Thyroid gland (tissue), 4 donors: ENCODE data around the gene CPNE4.

Experiments used
- POLR2A ChIP-seq, 2 donors: fragments of 450-650 bp; IDR thresholded peaks; one replicate each; pipeline ENCODE4 v1.6.1; 2017; ENCODE audit warnings: antibody characterized with exemption in 2 of 2, mild to moderate bottlenecking in 2 of 2, moderate library complexity in 1 of 2
- TF ChIP-seq, protein P1 (sequence below), 6 experiments: fragments of 200-600 bp in 3 of 6; fragments of 450-650 bp in 3 of 6; sonication (generic) in 3 of 6; IDR thresholded peaks; one replicate each; pipeline ENCODE4 v1.5.1; 2016 to 2019; ENCODE audit warnings: antibody characterized with exemption in 6 of 6, mild to moderate bottlenecking in 2 of 6, inconsistent platforms in 1 of 6, moderate library complexity in 1 of 6

DNA sequence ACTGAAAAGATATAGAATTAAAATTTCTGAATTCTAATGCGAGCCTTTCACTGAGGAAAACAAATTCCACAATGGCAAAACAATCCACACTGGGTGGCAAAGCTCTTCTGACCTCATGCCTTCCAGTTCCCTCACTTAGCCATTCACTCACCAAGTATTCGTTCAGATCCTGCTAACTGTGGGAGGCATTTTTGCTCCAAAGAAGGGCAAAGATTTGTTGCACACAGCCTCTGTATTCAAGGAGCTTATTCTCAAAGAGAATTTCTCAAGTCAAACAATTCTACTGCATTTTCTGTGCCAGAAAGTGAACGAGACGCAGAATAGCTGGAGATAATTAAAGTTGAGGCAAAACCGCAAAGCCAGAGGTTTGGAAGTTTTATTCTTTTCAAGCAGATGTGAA is 77.3 kb downstream of the CPNE4 start:
- TF ChIP-seq, protein P1, sequence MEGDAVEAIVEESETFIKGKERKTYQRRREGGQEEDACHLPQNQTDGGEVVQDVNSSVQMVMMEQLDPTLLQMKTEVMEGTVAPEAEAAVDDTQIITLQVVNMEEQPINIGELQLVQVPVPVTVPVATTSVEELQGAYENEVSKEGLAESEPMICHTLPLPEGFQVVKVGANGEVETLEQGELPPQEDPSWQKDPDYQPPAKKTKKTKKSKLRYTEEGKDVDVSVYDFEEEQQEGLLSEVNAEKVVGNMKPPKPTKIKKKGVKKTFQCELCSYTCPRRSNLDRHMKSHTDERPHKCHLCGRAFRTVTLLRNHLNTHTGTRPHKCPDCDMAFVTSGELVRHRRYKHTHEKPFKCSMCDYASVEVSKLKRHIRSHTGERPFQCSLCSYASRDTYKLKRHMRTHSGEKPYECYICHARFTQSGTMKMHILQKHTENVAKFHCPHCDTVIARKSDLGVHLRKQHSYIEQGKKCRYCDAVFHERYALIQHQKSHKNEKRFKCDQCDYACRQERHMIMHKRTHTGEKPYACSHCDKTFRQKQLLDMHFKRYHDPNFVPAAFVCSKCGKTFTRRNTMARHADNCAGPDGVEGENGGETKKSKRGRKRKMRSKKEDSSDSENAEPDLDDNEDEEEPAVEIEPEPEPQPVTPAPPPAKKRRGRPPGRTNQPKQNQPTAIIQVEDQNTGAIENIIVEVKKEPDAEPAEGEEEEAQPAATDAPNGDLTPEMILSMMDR (IDR thresholded peaks at IDR 0.05) = no peak
- no peak for TF ChIP-seq POLR2A (IDR thresholded peaks at IDR 0.05)
